ENCODE results near the gene TSPAN14. TPM values are rescaled to one million over a fixed set of nuclear protein-coding genes. Genes with fewer than 3 reads are reported as not detected.

TSPAN14 gene
- total and polyA plus RNA-seq, 2 experiments from 2014 or later: 17.9 to 40.7 TPM

DNA sequence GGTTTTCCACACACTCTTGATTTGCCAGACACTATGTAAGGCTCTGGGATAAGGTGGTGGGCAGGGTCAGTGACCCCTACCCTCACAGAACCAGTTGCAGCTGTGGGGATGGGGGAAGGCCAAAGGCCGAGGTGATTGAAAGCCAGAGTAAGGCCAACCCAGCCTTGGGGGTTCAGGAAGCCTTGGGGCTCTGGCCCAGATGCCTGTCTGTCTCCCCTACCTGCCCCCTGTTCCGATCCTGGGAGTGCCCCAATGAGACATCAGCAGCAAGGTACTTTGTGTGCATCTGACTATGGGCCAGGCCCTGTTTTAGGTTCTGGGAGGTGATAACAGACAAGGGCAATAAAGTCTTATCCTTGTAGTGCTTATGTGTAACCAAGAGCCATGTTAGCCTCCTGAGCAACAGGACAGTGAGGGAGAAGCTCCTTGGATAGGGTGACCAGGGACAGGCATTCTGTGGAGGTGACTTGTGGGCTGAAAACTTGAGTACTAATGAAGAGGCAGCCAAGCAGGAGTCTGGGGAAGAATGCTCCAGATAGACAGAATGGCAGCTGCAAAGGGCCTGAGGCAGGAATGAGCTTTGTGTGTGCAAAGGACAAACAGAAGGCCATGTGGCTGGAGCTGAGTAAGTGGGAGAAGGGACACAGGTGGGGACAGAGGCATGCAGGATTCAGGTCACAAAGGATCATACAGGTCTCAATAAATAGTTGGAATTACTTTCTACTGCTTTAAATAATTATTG lies 35.4 kb downstream of the TSPAN14 start:
- no peak overlapping the region for H2AFZ ChIP-seq
- H3K4me1 Mint-ChIP-seq: peaks cover 40% of the 10 kb centered on the region
- H3F3A ChIP-seq (replicated peaks; ENCODE audit: low read depth): no peaks in the 10 kb centered on the region
- H3K27me3 Mint-ChIP-seq (ENCODE audit: insufficient read depth, low read depth, poor library complexity): peaks cover 5% of the 10 kb centered on the region
- peaks cover 21% of the 10 kb centered on the region for H3K4me1 ChIP-seq (ENCODE audit: insufficient read depth)
- H3K36me3 Mint-ChIP-seq (ENCODE audit: low read depth): peaks cover 28% of the 10 kb centered on the region
- H3K4me2 ChIP-seq: no peak overlapping the region
- DNase-seq (ENCODE audit: low spot score): no peak
- H4K20me1 ChIP-seq (replicated peaks; ENCODE audit: insufficient read depth): peaks cover 47% of the 10 kb centered on the region; the same call in 1 of the 2 replicates
- H3K27ac Mint-ChIP-seq: no peak overlapping the region
- no peaks in the 10 kb centered on the region for H3K9me3 Mint-ChIP-seq
- no peak for ATAC-seq
- H3K27me3 ChIP-seq (ENCODE audit: insufficient read depth): no peaks in the 10 kb centered on the region
- no peak overlapping the region for H3K4me3 Mint-ChIP-seq
- H3K79me2 ChIP-seq (replicated peaks; ENCODE audit: insufficient read depth): peaks cover 79% of the 10 kb centered on the region
- H3K27ac ChIP-seq (ENCODE audit: low read depth): no peak overlapping the region
- no peak for TF ChIP-seq NANOG (IDR thresholded peaks at IDR 0.05; ENCODE audit: borderline replicate concordance)
- no peak for TF ChIP-seq ETS1 (IDR thresholded peaks at IDR 0.05)
- TF ChIP-seq JUNB (IDR thresholded peaks at IDR 0.05; ENCODE audit: unreplicated experiment): no peak
- TF ChIP-seq EZH2phosphoT487 (IDR thresholded peaks at IDR 0.05; ENCODE audit: unreplicated experiment): no peak
- TF ChIP-seq REST (IDR thresholded peaks at IDR 0.05; ENCODE audit: unreplicated experiment): no peak
- no peak for TF ChIP-seq STAT1 (IDR thresholded peaks at IDR 0.05; ENCODE audit: unreplicated experiment)
- TF ChIP-seq ZNF114 (CRISPR knock-in tag; IDR thresholded peaks at IDR 0.05): no peak
- no peak for TF ChIP-seq CREB1 (CRISPR knock-in tag; IDR thresholded peaks at IDR 0.05; ENCODE audit: low read depth)
- TF ChIP-seq POLR2AphosphoS5 (IDR thresholded peaks at IDR 0.05; ENCODE audit: low read depth): no peak
- TF ChIP-seq, protein P1, sequence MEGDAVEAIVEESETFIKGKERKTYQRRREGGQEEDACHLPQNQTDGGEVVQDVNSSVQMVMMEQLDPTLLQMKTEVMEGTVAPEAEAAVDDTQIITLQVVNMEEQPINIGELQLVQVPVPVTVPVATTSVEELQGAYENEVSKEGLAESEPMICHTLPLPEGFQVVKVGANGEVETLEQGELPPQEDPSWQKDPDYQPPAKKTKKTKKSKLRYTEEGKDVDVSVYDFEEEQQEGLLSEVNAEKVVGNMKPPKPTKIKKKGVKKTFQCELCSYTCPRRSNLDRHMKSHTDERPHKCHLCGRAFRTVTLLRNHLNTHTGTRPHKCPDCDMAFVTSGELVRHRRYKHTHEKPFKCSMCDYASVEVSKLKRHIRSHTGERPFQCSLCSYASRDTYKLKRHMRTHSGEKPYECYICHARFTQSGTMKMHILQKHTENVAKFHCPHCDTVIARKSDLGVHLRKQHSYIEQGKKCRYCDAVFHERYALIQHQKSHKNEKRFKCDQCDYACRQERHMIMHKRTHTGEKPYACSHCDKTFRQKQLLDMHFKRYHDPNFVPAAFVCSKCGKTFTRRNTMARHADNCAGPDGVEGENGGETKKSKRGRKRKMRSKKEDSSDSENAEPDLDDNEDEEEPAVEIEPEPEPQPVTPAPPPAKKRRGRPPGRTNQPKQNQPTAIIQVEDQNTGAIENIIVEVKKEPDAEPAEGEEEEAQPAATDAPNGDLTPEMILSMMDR (conservative IDR thresholded peaks at IDR 0.05; ENCODE audit: low read depth in 2 of 2): no peak
- TF ChIP-seq ZNF331 (CRISPR knock-in tag; IDR thresholded peaks at IDR 0.05; ENCODE audit: low read depth): no peak
- TF ChIP-seq EZH2 (IDR thresholded peaks at IDR 0.05; ENCODE audit: low read depth, unreplicated experiment): no peak
- TF ChIP-seq ZNF462 (CRISPR knock-in tag; IDR thresholded peaks at IDR 0.05): no peak
- no peaks in the 10 kb centered on the region for H3K9me2 ChIP-seq (ENCODE audit: insufficient read depth)
- H3K4me3 ChIP-seq: no peak overlapping the region
- H3K36me3 ChIP-seq (ENCODE audit: insufficient read depth): no peaks in the 10 kb centered on the region

All from GM23338 (cell line).